ENCODE results near the gene RAB11A. TPM values are rescaled to one million over a fixed set of nuclear protein-coding genes. Genes with fewer than 3 reads are reported as not detected.

RAB11A gene
- total and polyA plus RNA-seq, 2 donors (not counting 1 experiment from before 2014, with no cell fraction given): 83.2 to 126 TPM

DNA sequence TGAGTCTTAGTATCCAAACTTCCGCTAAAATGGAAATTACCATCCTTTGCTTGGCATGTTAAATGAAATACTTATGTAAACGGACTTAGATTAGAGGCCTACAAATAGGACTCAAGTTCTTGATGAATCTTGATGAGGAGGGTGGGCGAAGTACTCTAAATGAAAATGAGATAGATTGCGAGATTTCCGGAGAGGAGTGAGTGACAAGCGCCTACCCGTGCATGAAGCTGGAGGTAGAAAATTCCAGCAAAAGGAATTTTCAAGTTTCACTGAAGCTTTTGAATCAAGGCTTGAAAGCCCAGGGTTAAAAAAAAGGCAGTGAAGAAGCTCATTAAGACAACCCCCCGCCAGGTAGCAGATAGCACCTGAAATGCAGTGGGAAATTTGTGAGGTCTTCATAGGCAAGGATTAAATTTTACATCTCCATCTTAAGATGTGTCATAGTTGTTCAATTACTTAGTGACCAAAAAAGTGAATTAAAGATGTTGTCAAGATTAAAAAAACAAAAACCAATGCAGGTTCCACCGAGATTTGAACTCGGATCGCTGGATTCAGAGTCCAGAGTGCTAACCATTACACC is 655 bp upstream of the RAB11A start:
- peaks cover 42% of the 10 kb centered on the region for H3K79me2 ChIP-seq (ENCODE audit: control insufficient read depth, insufficient read depth, low read length)
- H3K4me3 Mint-ChIP-seq: peak overlapping the region; percentile 99
- TF ChIP-seq EZH2 (IDR thresholded peaks at IDR 0.05; ENCODE audit: borderline replicate concordance, insufficient read depth, low read depth, low read length, poor library complexity, severe bottlenecking): no peak
- TF ChIP-seq, protein P1, sequence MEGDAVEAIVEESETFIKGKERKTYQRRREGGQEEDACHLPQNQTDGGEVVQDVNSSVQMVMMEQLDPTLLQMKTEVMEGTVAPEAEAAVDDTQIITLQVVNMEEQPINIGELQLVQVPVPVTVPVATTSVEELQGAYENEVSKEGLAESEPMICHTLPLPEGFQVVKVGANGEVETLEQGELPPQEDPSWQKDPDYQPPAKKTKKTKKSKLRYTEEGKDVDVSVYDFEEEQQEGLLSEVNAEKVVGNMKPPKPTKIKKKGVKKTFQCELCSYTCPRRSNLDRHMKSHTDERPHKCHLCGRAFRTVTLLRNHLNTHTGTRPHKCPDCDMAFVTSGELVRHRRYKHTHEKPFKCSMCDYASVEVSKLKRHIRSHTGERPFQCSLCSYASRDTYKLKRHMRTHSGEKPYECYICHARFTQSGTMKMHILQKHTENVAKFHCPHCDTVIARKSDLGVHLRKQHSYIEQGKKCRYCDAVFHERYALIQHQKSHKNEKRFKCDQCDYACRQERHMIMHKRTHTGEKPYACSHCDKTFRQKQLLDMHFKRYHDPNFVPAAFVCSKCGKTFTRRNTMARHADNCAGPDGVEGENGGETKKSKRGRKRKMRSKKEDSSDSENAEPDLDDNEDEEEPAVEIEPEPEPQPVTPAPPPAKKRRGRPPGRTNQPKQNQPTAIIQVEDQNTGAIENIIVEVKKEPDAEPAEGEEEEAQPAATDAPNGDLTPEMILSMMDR (IDR thresholded peaks at IDR 0.05): no peak
- no peak for DNase-seq
- no peaks in the 10 kb centered on the region for H3K9me3 ChIP-seq (ENCODE audit: control extremely low read depth in 1 of 3, control insufficient read depth in 2 of 3, insufficient read depth in 1 of 3, low read length in 2 of 3)
- peak overlapping the region; percentile 99 for H3K27ac Mint-ChIP-seq
- WGBS (ENCODE audit: insufficient coverage): 66% methylated on average over 9 of the region's 11 CpGs
- H3K4me1 Mint-ChIP-seq: peaks cover 31% of the 10 kb centered on the region
- H3K27ac ChIP-seq (ENCODE audit: low read length in 2 of 2): peak overlapping the region; percentile 95 to 96
- peak overlapping the region; percentile 93 for H3K4me2 ChIP-seq (replicated peaks; ENCODE audit: low read depth, low read length, poor library complexity, severe bottlenecking)
- CTCF ChIA-PET: interaction anchor here (0.6 to 5.2 kb wide), 24 partner anchors 9 to 417 kb away, joined by 3 to 45 read pairs (median 4); partner anchors contain the start of genes DENND4A and INTS14
- peaks cover 0 to 3% of the 10 kb centered on the region in 2 experiments for H3K36me3 ChIP-seq (replicated peaks in 1 of 2; ENCODE audit: control extremely low read depth in 1 of 2, control insufficient read depth in 1 of 2, extremely low read depth in 1 of 2, insufficient read depth in 2 of 2, low read length in 1 of 2)
- intact Hi-C loops (cut with micrococcal nuclease): loop anchor here (1.0 to 2.0 kb wide), 8 partner anchors 16 to 351 kb away; partner anchors contain the start of genes DENND4A, DPP8 and INTS14
- H3K4me3 ChIP-seq (ENCODE audit: control extremely low read depth in 1 of 5, extremely low read depth in 1 of 5, insufficient read depth in 1 of 5, low read depth in 2 of 5, low read length in 4 of 5): peak overlapping the region; percentile 79 to 99 (median 89)
- peak overlapping the region; percentile 89 for H2AFZ ChIP-seq (ENCODE audit: insufficient read depth, low read depth, low read length, poor library complexity, severe bottlenecking)
- peaks cover 16 to 17% of the 10 kb centered on the region in 2 donors for H3K4me1 ChIP-seq (ENCODE audit: control insufficient read depth in 2 of 2, insufficient read depth in 2 of 2, low read length in 2 of 2)
- H3K9me3 Mint-ChIP-seq (ENCODE audit: insufficient read depth): no peaks in the 10 kb centered on the region
- H3K27me3 Mint-ChIP-seq: no peaks in the 10 kb centered on the region
- POLR2A ChIA-PET: interaction anchor here (0.6 to 1.9 kb wide), 14 partner anchors 13 to 584 kb away, joined by 3 to 14 read pairs (median 4); partner anchors contain the start of genes DENND4A, DIS3L and INTS14
- no peak for ATAC-seq (ENCODE audit: low read depth)
- H3K9ac ChIP-seq (ENCODE audit: low read length): peak overlapping the region; percentile 87
- no peaks in the 10 kb centered on the region for H3K27me3 ChIP-seq (replicated peaks in 1 of 4; ENCODE audit: control extremely low read depth in 1 of 4, control insufficient read depth in 3 of 4, insufficient read depth in 4 of 4, low read length in 3 of 4)
- peaks cover 14% of the 10 kb centered on the region for H4K20me1 ChIP-seq (ENCODE audit: control insufficient read depth, insufficient read depth, low read length, poor library complexity, severe bottlenecking)
